GM23248 (cell line): ENCODE data around the gene NCOA4. TPM values are rescaled to one million over a fixed set of nuclear protein-coding genes. Genes with fewer than 3 reads are reported as not detected.

Source experiments
- DNase-seq: peaks from one replicate; pipeline ENCODE4 v3.0.0-alpha.2; 2015
- H2AFZ ChIP-seq: fragments of 200-600 bp; sonication (generic); 2 replicates; pipeline ENCODE4 v1.6.1; 2016; ENCODE audit warnings: antibody characterized with exemption
- H3F3A ChIP-seq: fragments of 200-600 bp; sonication (generic); 2 replicates; pipeline ENCODE4 v1.6.1; 2016; ENCODE audit warnings: mild to moderate bottlenecking, antibody characterized with exemption, mixed run types; ENCODE audit not compliant: insufficient read depth
- H3K27ac ChIP-seq: fragments of 200-600 bp; sonication (generic); 2 replicates; pipeline ENCODE4 v1.5.1; 2016; ENCODE audit warnings: mild to moderate bottlenecking
- H3K27me3 ChIP-seq: fragments of 200-600 bp; sonication (generic); replicated peaks from 2 replicates; pipeline ENCODE4 v1.6.1; 2016; ENCODE audit warnings: mild to moderate bottlenecking; ENCODE audit not compliant: insufficient read depth
- H3K36me3 ChIP-seq: fragments of 200-600 bp; sonication (generic); 2 replicates; pipeline ENCODE4 v1.6.1; 2016; ENCODE audit warnings: low read depth, mild to moderate bottlenecking
- H3K4me1 ChIP-seq: fragments of 200-600 bp; sonication (generic); 2 replicates; pipeline ENCODE4 v1.6.1; 2016; ENCODE audit warnings: mild to moderate bottlenecking; ENCODE audit not compliant: insufficient read depth
- H3K4me2 ChIP-seq: fragments of 200-600 bp; sonication (generic); one replicate; pipeline ENCODE4 v1.6.1; 2016; ENCODE audit warnings: mild to moderate bottlenecking; ENCODE audit not compliant: unreplicated experiment
- H3K4me3 ChIP-seq: fragments of 200-600 bp; sonication (generic); 2 replicates; pipeline ENCODE4 v1.5.1; 2016; ENCODE audit warnings: mild to moderate bottlenecking
- H3K79me2 ChIP-seq: fragments of 200-600 bp; sonication (generic); 2 replicates; pipeline ENCODE4 v1.6.1; 2016; ENCODE audit warnings: mild to moderate bottlenecking; ENCODE audit not compliant: insufficient read depth
- H3K9ac ChIP-seq: fragments of 200-600 bp; sonication (generic); 2 replicates; pipeline ENCODE4 v1.6.1; 2016; ENCODE audit warnings: mild to moderate bottlenecking
- H3K9me2 ChIP-seq: fragments of 200-600 bp; sonication (generic); 2 replicates; pipeline ENCODE4 v1.6.1; 2016; ENCODE audit warnings: mixed run types, mild to moderate bottlenecking, moderate library complexity; ENCODE audit not compliant: insufficient read depth
- H3K9me3 ChIP-seq: fragments of 200-600 bp; sonication (generic); one replicate; pipeline ENCODE4 v1.6.1; 2017; ENCODE audit warnings: low read depth
- H4K20me1 ChIP-seq: fragments of 200-600 bp; sonication (generic); 2 replicates; pipeline ENCODE4 v1.6.0; 2016; ENCODE audit not compliant: insufficient read depth
- EZH2 ChIP-seq: fragments of 200-600 bp; sonication (generic); IDR thresholded peaks from 2 replicates; pipeline ENCODE4 v1.6.1; 2018; ENCODE audit warnings: antibody characterized with exemption, mild to moderate bottlenecking; ENCODE audit not compliant: insufficient read depth, poor library complexity, severe bottlenecking
- EZH2phosphoT487 ChIP-seq: fragments of 200-600 bp; sonication (generic); IDR thresholded peaks from 2 replicates; pipeline ENCODE4 v1.6.1; 2018; ENCODE audit warnings: antibody characterized with exemption, moderate library complexity, mild to moderate bottlenecking, low read depth; ENCODE audit not compliant: insufficient read depth
- WGBS, 2 experiments: methylation state at CpG; one replicate each; pipeline ENCODE4 v1.1.6; 2015 to 2017; ENCODE audit warnings: low lambda C conversion rate in 2 of 2, low coverage in 1 of 2; ENCODE audit errors: missing lambda C conversion rate in 2 of 2; 5-methylcytosine and 5-hydroxymethylcytosine counted together
- in situ Hi-C: fragments of 300-500 bp; cut with MboI; formaldehyde crosslinking; loops from 2 replicates; pipeline ENCODE4 v1.15.0; 2020
- polyA plus RNA-seq: library from polyadenylated mRNA; unstranded; fragments of >200 nt; fragmentation: Nextera tagmentation; extraction: Ambion mirVana; gene quantifications from 2 replicates; pipeline ENCODE4 v1.2.1, GENCODE V29; 2016
- total RNA-seq: library from RNA; depleted of rRNA; stranded (reverse); fragments of >200 nt; shearing (Covaris generic); gene quantifications from 2 replicates; pipeline ENCODE4 v1.2.3, GENCODE V29; 2014

The NCOA4 gene
- total and polyA plus RNA-seq, 2 experiments from 2014 or later = 112 to 164 TPM

GRCh38 chr10:46048152-46048551, 17.7 kb upstream of the NCOA4 start:
- H2AFZ ChIP-seq = no peak overlapping the region
- in situ Hi-C loops = no loop called here
- no peak overlapping the region for H3K4me2 ChIP-seq
- H4K20me1 ChIP-seq = no peaks in the 10 kb centered on the region
- WGBS, 2 experiments = 2 to 4% methylated on average over 2 of the region's 2 CpGs
- H3K27me3 ChIP-seq = peaks cover 36% of the 10 kb centered on the region
- no peaks in the 10 kb centered on the region for H3K4me1 ChIP-seq
- no peak for TF ChIP-seq EZH2
- no peak for TF ChIP-seq EZH2phosphoT487
- no peak overlapping the region for H3K4me3 ChIP-seq
- H3K9me2 ChIP-seq = no peaks in the 10 kb centered on the region
- no peaks in the 10 kb centered on the region for H3K79me2 ChIP-seq
- H3K36me3 ChIP-seq = no peaks in the 10 kb centered on the region
- H3K27ac ChIP-seq = no peak overlapping the region
- DNase-seq = no peak
- H3F3A ChIP-seq = no peaks in the 10 kb centered on the region
- no peak overlapping the region for H3K9ac ChIP-seq
- no peaks in the 10 kb centered on the region for H3K9me3 ChIP-seq

- TF ChIP-seq EZH2phosphoT487 = no peak
- TF ChIP-seq EZH2 = no peak
- DNase-seq = no peak
- Histone ChIP-seq H2AFZ (no peak within 1 kb of the TSS), H3K4me3 (no peak within 1 kb of the TSS), H3K36me3 (no peaks in the 10 kb centered on the region), H3K9ac (no peak within 1 kb of the TSS), H3K9me3 (no peaks in the 10 kb centered on the region), H3F3A (no peaks in the 10 kb centered on the region), H3K4me2 (no peak within 1 kb of the TSS), H3K79me2 (no peaks in the 10 kb centered on the region), H3K27me3 (peaks cover 33% of the 10 kb centered on the region), H4K20me1 (no peaks in the 10 kb centered on the region), H3K27ac (no peak within 1 kb of the TSS), H3K4me1 (no peaks in the 10 kb centered on the region), H3K9me2 (no peaks in the 10 kb centered on the region)
- in situ Hi-C loops = no loop called here
- 52% methylated on average over 7 of the region's 7 CpGs for WGBS, 2 experiments
Observed at GRCh38 chr10:46046261-46046660, 15.8 kb upstream of the NCOA4 start, which contains the start of gene MSMB. Gene MSMB, minus strand, starts transcription at chr10:46046269. Its CDS starts 32 bp downstream, at chr10:46046237.

DNA sequence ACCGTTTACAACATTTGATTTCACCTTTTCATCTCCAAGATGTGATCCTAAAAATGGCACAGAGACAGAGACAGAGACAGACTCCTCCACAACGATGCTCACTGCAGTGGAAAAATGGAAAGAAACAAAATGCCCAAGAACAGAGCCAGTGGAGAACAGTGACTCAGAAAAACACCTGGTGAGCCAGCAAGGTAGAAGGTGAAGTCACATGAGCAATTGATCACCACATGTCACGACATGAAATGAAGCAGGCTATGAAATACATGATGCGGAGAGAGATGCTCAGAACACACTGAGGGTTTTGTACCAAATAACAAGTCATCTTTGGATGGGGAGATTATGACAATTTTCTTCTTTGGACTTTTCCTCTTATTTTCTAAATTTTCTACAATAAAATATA, 12.1 kb upstream of the NCOA4 start:
- Histone ChIP-seq H3K4me3 (no peak overlapping the region), H3K27me3 (peaks cover 17% of the 10 kb centered on the region), H3K27ac (no peak overlapping the region), H3K36me3 (no peaks in the 10 kb centered on the region), H3K4me2 (no peak overlapping the region), H3K79me2 (no peaks in the 10 kb centered on the region), H3K9ac (no peak overlapping the region), H3K9me2 (no peaks in the 10 kb centered on the region), H2AFZ (no peak overlapping the region), H4K20me1 (no peaks in the 10 kb centered on the region), H3K4me1 (no peaks in the 10 kb centered on the region), H3F3A (no peaks in the 10 kb centered on the region), H3K9me3 (no peaks in the 10 kb centered on the region)
- WGBS, 2 experiments = 46 to 53% methylated on average over 4 of the region's 4 CpGs
- DNase-seq = no peak
- no peak for TF ChIP-seq EZH2
- TF ChIP-seq EZH2phosphoT487 = no peak
- in situ Hi-C loops = no loop called here

GRCh38 chr10:46040004-46040403, 9.6 kb upstream of the NCOA4 start:
- H3K36me3 ChIP-seq = no peaks in the 10 kb centered on the region
- H3K9me3 ChIP-seq = no peaks in the 10 kb centered on the region
- WGBS, 2 experiments = 70 to 74% methylated on average over 3 of the region's 3 CpGs
- no peaks in the 10 kb centered on the region for H4K20me1 ChIP-seq
- H3K27me3 ChIP-seq = peaks cover 12% of the 10 kb centered on the region
- H3K9ac ChIP-seq = no peak overlapping the region
- in situ Hi-C loops = no loop called here
- H3K4me3 ChIP-seq = no peak overlapping the region
- no peak overlapping the region for H2AFZ ChIP-seq
- no peak overlapping the region for H3K27ac ChIP-seq
- H3K79me2 ChIP-seq = no peaks in the 10 kb centered on the region
- no peaks in the 10 kb centered on the region for H3F3A ChIP-seq
- no peaks in the 10 kb centered on the region for H3K9me2 ChIP-seq
- H3K4me2 ChIP-seq = no peak overlapping the region
- TF ChIP-seq EZH2phosphoT487 (no peak), EZH2 (no peak)
- no peaks in the 10 kb centered on the region for H3K4me1 ChIP-seq
- no peak for DNase-seq
